ENCODE data around the gene TMEM217.

TMEM217 gene

GRCh38 chr6:37262446-37263026, 4.6 kb upstream of the TMEM217 start:
- no peaks in the 10 kb centered on the region for H3K9me3 ChIP-seq (ENCODE audit: control insufficient read depth, low read length)
- no peak for DNase-seq
- H3K4me3 ChIP-seq (ENCODE audit: insufficient read depth, low read depth, low read length, poor library complexity, severe bottlenecking), result no peak overlapping the region
- H3K4me1 ChIP-seq (ENCODE audit: control insufficient read depth, insufficient read depth, low read length, poor library complexity, severe bottlenecking), result peaks cover 10% of the 10 kb centered on the region
- H3K27ac ChIP-seq (ENCODE audit: insufficient read depth, low read length, poor library complexity, severe bottlenecking), result no peak overlapping the region
- H3K27me3 ChIP-seq (replicated peaks; ENCODE audit: control insufficient read depth, insufficient read depth, low read length, poor library complexity, severe bottlenecking), result no peaks in the 10 kb centered on the region
- no peaks in the 10 kb centered on the region for H3K36me3 ChIP-seq (ENCODE audit: control insufficient read depth, insufficient read depth, low read length)

- no peaks in the 10 kb centered on the region for H3K36me3 ChIP-seq (ENCODE audit: control insufficient read depth, insufficient read depth, low read length)
- no peaks in the 10 kb centered on the region for H3K9me3 ChIP-seq (ENCODE audit: control insufficient read depth, low read length)
- no peak for DNase-seq
- H3K4me1 ChIP-seq (ENCODE audit: control insufficient read depth, insufficient read depth, low read length, poor library complexity, severe bottlenecking), result peaks cover 10% of the 10 kb centered on the region
- H3K27me3 ChIP-seq (replicated peaks; ENCODE audit: control insufficient read depth, insufficient read depth, low read length, poor library complexity, severe bottlenecking), result no peaks in the 10 kb centered on the region
- no peak overlapping the region for H3K27ac ChIP-seq (ENCODE audit: insufficient read depth, low read length, poor library complexity, severe bottlenecking)
- no peak overlapping the region for H3K4me3 ChIP-seq (ENCODE audit: insufficient read depth, low read depth, low read length, poor library complexity, severe bottlenecking)
These were observed 3.3 kb upstream of the TMEM217 start for GRCh38 chr6:37261198-37261597.

GRCh38 chr6:37260444-37260843, 2.5 kb upstream of the TMEM217 start:
- H3K27ac ChIP-seq (ENCODE audit: insufficient read depth, low read length, poor library complexity, severe bottlenecking), result no peak overlapping the region
- peaks cover 10% of the 10 kb centered on the region for H3K4me1 ChIP-seq (ENCODE audit: control insufficient read depth, insufficient read depth, low read length, poor library complexity, severe bottlenecking)
- no peaks in the 10 kb centered on the region for H3K9me3 ChIP-seq (ENCODE audit: control insufficient read depth, low read length)
- no peaks in the 10 kb centered on the region for H3K36me3 ChIP-seq (ENCODE audit: control insufficient read depth, insufficient read depth, low read length)
- H3K4me3 ChIP-seq (ENCODE audit: insufficient read depth, low read depth, low read length, poor library complexity, severe bottlenecking), result no peak overlapping the region
- no peaks in the 10 kb centered on the region for H3K27me3 ChIP-seq (replicated peaks; ENCODE audit: control insufficient read depth, insufficient read depth, low read length, poor library complexity, severe bottlenecking)
- no peak for DNase-seq

GRCh38 chr6:37260040-37260439, 2.1 kb upstream of the TMEM217 start:
- Histone ChIP-seq H3K27ac (ENCODE audit: insufficient read depth, low read length, poor library complexity, severe bottlenecking) (peak overlapping the region; percentile 70), H3K27me3 (replicated peaks; ENCODE audit: control insufficient read depth, insufficient read depth, low read length, poor library complexity, severe bottlenecking) (no peaks in the 10 kb centered on the region)
- DNase-seq, result no peak

GRCh38 chr6:37259191-37259590, 1.2 kb upstream of the TMEM217 start:
- Histone ChIP-seq H3K4me3 (ENCODE audit: insufficient read depth, low read depth, low read length, poor library complexity, severe bottlenecking) (peak overlapping the region; percentile 93), H3K9me3 (ENCODE audit: control insufficient read depth, low read length) (no peaks in the 10 kb centered on the region), H3K4me1 (ENCODE audit: control insufficient read depth, insufficient read depth, low read length, poor library complexity, severe bottlenecking) (peaks cover 10% of the 10 kb centered on the region), H3K36me3 (ENCODE audit: control insufficient read depth, insufficient read depth, low read length) (no peaks in the 10 kb centered on the region), H3K27me3 (replicated peaks; ENCODE audit: control insufficient read depth, insufficient read depth, low read length, poor library complexity, severe bottlenecking) (no peaks in the 10 kb centered on the region), H3K27ac (ENCODE audit: insufficient read depth, low read length, poor library complexity, severe bottlenecking) (peak overlapping the region; percentile 96)
- DNase-seq, result peak; percentile 4 to 24 (median 12)

More at GRCh38 chr6:37260040-37260439, 2.1 kb upstream of the TMEM217 start:
- H3K9me3 ChIP-seq (ENCODE audit: control insufficient read depth, low read length), result no peaks in the 10 kb centered on the region
- H3K4me3 ChIP-seq (ENCODE audit: insufficient read depth, low read depth, low read length, poor library complexity, severe bottlenecking), result no peak overlapping the region
- H3K4me1 ChIP-seq (ENCODE audit: control insufficient read depth, insufficient read depth, low read length, poor library complexity, severe bottlenecking), result peaks cover 10% of the 10 kb centered on the region
- no peaks in the 10 kb centered on the region for H3K36me3 ChIP-seq (ENCODE audit: control insufficient read depth, insufficient read depth, low read length)

GRCh38 chr6:37258405-37259105, 611 bp upstream of the TMEM217 start:
- no peak for DNase-seq
- peak overlapping the region; percentile 93 for H3K4me3 ChIP-seq (ENCODE audit: insufficient read depth, low read depth, low read length, poor library complexity, severe bottlenecking)
- H3K27ac ChIP-seq (ENCODE audit: insufficient read depth, low read length, poor library complexity, severe bottlenecking), result peak overlapping the region; percentile 96
- no peaks in the 10 kb centered on the region for H3K27me3 ChIP-seq (replicated peaks; ENCODE audit: control insufficient read depth, insufficient read depth, low read length, poor library complexity, severe bottlenecking)
- H3K4me1 ChIP-seq (ENCODE audit: control insufficient read depth, insufficient read depth, low read length, poor library complexity, severe bottlenecking), result peaks cover 10% of the 10 kb centered on the region
- H3K9me3 ChIP-seq (ENCODE audit: control insufficient read depth, low read length), result no peaks in the 10 kb centered on the region
- H3K36me3 ChIP-seq (ENCODE audit: control insufficient read depth, insufficient read depth, low read length), result no peaks in the 10 kb centered on the region

GRCh38 chr6:37257320-37257633, 667 bp downstream of the TMEM217 start:
- H3K27ac ChIP-seq (ENCODE audit: insufficient read depth, low read length, poor library complexity, severe bottlenecking), result peak overlapping the region; percentile 96
- H3K4me3 ChIP-seq (ENCODE audit: insufficient read depth, low read depth, low read length, poor library complexity, severe bottlenecking), result peak overlapping the region; percentile 93
- no peak for DNase-seq
- H3K27me3 ChIP-seq (replicated peaks; ENCODE audit: control insufficient read depth, insufficient read depth, low read length, poor library complexity, severe bottlenecking), result no peaks in the 10 kb centered on the region
- H3K9me3 ChIP-seq (ENCODE audit: control insufficient read depth, low read length), result no peaks in the 10 kb centered on the region
- H3K36me3 ChIP-seq (ENCODE audit: control insufficient read depth, insufficient read depth, low read length), result no peaks in the 10 kb centered on the region
- H3K4me1 ChIP-seq (ENCODE audit: control insufficient read depth, insufficient read depth, low read length, poor library complexity, severe bottlenecking), result peaks cover 10% of the 10 kb centered on the region

GRCh38 chr6:37256692-37257319, 1.1 kb downstream of the TMEM217 start:
- Histone ChIP-seq H3K27me3 (replicated peaks; ENCODE audit: control insufficient read depth, insufficient read depth, low read length, poor library complexity, severe bottlenecking) (no peaks in the 10 kb centered on the region), H3K9me3 (ENCODE audit: control insufficient read depth, low read length) (no peaks in the 10 kb centered on the region), H3K27ac (ENCODE audit: insufficient read depth, low read length, poor library complexity, severe bottlenecking) (peak overlapping the region; percentile 96), H3K4me1 (ENCODE audit: control insufficient read depth, insufficient read depth, low read length, poor library complexity, severe bottlenecking) (peaks cover 10% of the 10 kb centered on the region), H3K36me3 (ENCODE audit: control insufficient read depth, insufficient read depth, low read length) (no peaks in the 10 kb centered on the region), H3K4me3 (ENCODE audit: insufficient read depth, low read depth, low read length, poor library complexity, severe bottlenecking) (peak overlapping the region; percentile 93)
- no peak for DNase-seq

- H3K27me3 ChIP-seq (replicated peaks; ENCODE audit: control insufficient read depth, insufficient read depth, low read length, poor library complexity, severe bottlenecking), result no peaks in the 10 kb centered on the region
- no peaks in the 10 kb centered on the region for H3K9me3 ChIP-seq (ENCODE audit: control insufficient read depth, low read length)
- H3K27ac ChIP-seq (ENCODE audit: insufficient read depth, low read length, poor library complexity, severe bottlenecking), result no peak overlapping the region
- H3K4me3 ChIP-seq (ENCODE audit: insufficient read depth, low read depth, low read length, poor library complexity, severe bottlenecking), result no peak overlapping the region
- H3K4me1 ChIP-seq (ENCODE audit: control insufficient read depth, insufficient read depth, low read length, poor library complexity, severe bottlenecking), result peaks cover 10% of the 10 kb centered on the region
- no peaks in the 10 kb centered on the region for H3K36me3 ChIP-seq (ENCODE audit: control insufficient read depth, insufficient read depth, low read length)
- no peak for DNase-seq
These were observed 3.1 kb downstream of the TMEM217 start for GRCh38 chr6:37254881-37255280.

GRCh38 chr6:37253486-37254007, 4.4 kb downstream of the TMEM217 start:
- DNase-seq, result no peak
- no peak overlapping the region for H3K27ac ChIP-seq (ENCODE audit: insufficient read depth, low read length, poor library complexity, severe bottlenecking)
- H3K27me3 ChIP-seq (replicated peaks; ENCODE audit: control insufficient read depth, insufficient read depth, low read length, poor library complexity, severe bottlenecking), result no peaks in the 10 kb centered on the region
- H3K4me1 ChIP-seq (ENCODE audit: control insufficient read depth, insufficient read depth, low read length, poor library complexity, severe bottlenecking), result peaks cover 5% of the 10 kb centered on the region
- H3K4me3 ChIP-seq (ENCODE audit: insufficient read depth, low read depth, low read length, poor library complexity, severe bottlenecking), result no peak overlapping the region
- H3K9me3 ChIP-seq (ENCODE audit: control insufficient read depth, low read length), result no peaks in the 10 kb centered on the region
- no peaks in the 10 kb centered on the region for H3K36me3 ChIP-seq (ENCODE audit: control insufficient read depth, insufficient read depth, low read length)

Data from effector memory CD4-positive, alpha-beta T cell (primary cell).